GM12878 (cell line): ENCODE results near the gene CD244. TPM values are rescaled to one million over a fixed set of nuclear protein-coding genes. Genes with fewer than 3 reads are reported as not detected.
A peak's percentile ranks its signal among the peaks of the same experiment; 100 is the strongest.

ENCODE experiments used
- ASH2L ChIP-seq: fragments of 300-600, 200-600 bp; sonication (generic); IDR thresholded peaks from 2 replicates; pipeline ENCODE4 v1.6.1; 2017; ENCODE audit warnings: low read depth, mild to moderate bottlenecking, borderline replicate concordance
- CHD4 ChIP-seq: fragments of 200-600 bp; sonication (generic); IDR thresholded peaks from 2 replicates; pipeline ENCODE4 v1.6.1; 2016; ENCODE audit warnings: mild to moderate bottlenecking
- EGR1 ChIP-seq, 2 experiments: IDR thresholded peaks; 1 replicate in 1 of 2; 2 replicates in 1 of 2; pipeline ENCODE4 v1.6.1; 2011 to 2012; ENCODE audit warnings: low read depth in 2 of 2, low read length in 2 of 2, borderline replicate concordance in 1 of 2, mild to moderate bottlenecking in 1 of 2, moderate library complexity in 1 of 2
- FOXM1 ChIP-seq: IDR thresholded peaks from 2 replicates; pipeline ENCODE4 v1.6.1; 2012; ENCODE audit warnings: low read depth, mild to moderate bottlenecking, inconsistent platforms, low read length, moderate library complexity
- HDAC2 ChIP-seq: fragments of 200-600 bp; sonication (generic); IDR thresholded peaks from 2 replicates; pipeline ENCODE4 v1.6.1; 2017
- HDAC6 ChIP-seq: fragments of 200-600 bp; sonication (generic); IDR thresholded peaks from one replicate; pipeline ENCODE4 v1.8.0; 2017; ENCODE audit warnings: antibody characterized with exemption; ENCODE audit not compliant: unreplicated experiment
- LARP7 ChIP-seq: fragments of 450-650 bp; IDR thresholded peaks from 2 replicates; pipeline ENCODE4 v1.6.1; 2017; ENCODE audit warnings: mild to moderate bottlenecking
- MTA2 ChIP-seq: fragments of 450-650 bp; IDR thresholded peaks from 2 replicates; pipeline ENCODE4 v1.6.1; 2016; ENCODE audit warnings: low read depth, mild to moderate bottlenecking, moderate library complexity
- MYC ChIP-seq: IDR thresholded peaks from 2 replicates; pipeline ENCODE4 v1.6.1; 2011; ENCODE audit warnings: mild to moderate bottlenecking, low read length, moderate library complexity, inconsistent platforms; ENCODE audit not compliant: insufficient read depth, insufficient replicate concordance, insufficient read length, severe bottlenecking
- NFYA ChIP-seq: IDR thresholded peaks from 2 replicates; pipeline ENCODE4 v1.6.1; 2011; ENCODE audit warnings: low read depth, mild to moderate bottlenecking, low read length, improper control_type of control experiment, borderline replicate concordance
- POLR2A ChIP-seq: IDR thresholded peaks from 2 replicates; pipeline ENCODE4 v1.6.1; 2011; ENCODE audit warnings: low read depth, mild to moderate bottlenecking, low read length
- SIX5 ChIP-seq: IDR thresholded peaks from 2 replicates; pipeline ENCODE4 v1.6.1; 2011; ENCODE audit warnings: mild to moderate bottlenecking, low read depth, low read length, moderate library complexity; ENCODE audit not compliant: severe bottlenecking
- SMAD1 ChIP-seq: fragments of 450-650 bp; IDR thresholded peaks from 2 replicates; pipeline ENCODE4 v1.6.1; 2018; ENCODE audit warnings: mild to moderate bottlenecking, low read depth; ENCODE audit not compliant: partially characterized antibody
- SMAD5 ChIP-seq: IDR thresholded peaks from 2 replicates; pipeline ENCODE4 v1.6.1; 2016; ENCODE audit warnings: antibody characterized with exemption, low read depth
- SREBF1 ChIP-seq: IDR thresholded peaks from 2 replicates; pipeline ENCODE4 v1.6.1; 2012; ENCODE audit warnings: mild to moderate bottlenecking, low read length
- SREBF2 ChIP-seq: IDR thresholded peaks from 2 replicates; pipeline ENCODE4 v1.6.1; 2012; ENCODE audit warnings: mild to moderate bottlenecking, low read length
- TARDBP ChIP-seq: IDR thresholded peaks from 2 replicates; pipeline ENCODE4 v1.6.1; 2016; ENCODE audit warnings: borderline replicate concordance
- TBL1XR1 ChIP-seq: IDR thresholded peaks from 2 replicates; pipeline ENCODE4 v1.6.1; 2012; ENCODE audit warnings: low read depth, low read length, improper control_type of control experiment
- TCF3 ChIP-seq: IDR thresholded peaks from 2 replicates; pipeline ENCODE4 v1.6.1; 2012; ENCODE audit warnings: low read depth, mild to moderate bottlenecking, low read length, borderline replicate concordance; ENCODE audit not compliant: insufficient read depth
- WRNIP1 ChIP-seq: IDR thresholded peaks from 2 replicates; pipeline ENCODE4 v1.6.1; 2011; ENCODE audit warnings: low read depth, low read length, improper control_type of control experiment, borderline replicate concordance
- polyA plus RNA-seq, 11 experiments: library from polyadenylated mRNA; depleted of rRNA in 4 of 11; unstranded in 6 of 11; stranded (reverse) in 5 of 11; fragments of >200 nt; fragmentation: Nextera tagmentation in 4 of 11; fragmentation: Illumina TruSeq in 1 of 11; extraction: Ambion mirVana in 4 of 11; extraction: Trizol in 1 of 11; gene quantifications; 1 replicate in 1 of 11; 2 replicates in 10 of 11; pipeline versions ENCODE4 v1.2.1 to v1.2.3, GENCODE V29; 2011 to 2016; ENCODE audit warnings: inconsistent platforms in 2 of 11, missing spikeins in 2 of 11, low read depth in 1 of 11
- total RNA-seq, 4 experiments: library from RNA; depleted of rRNA in 3 of 4; stranded (reverse); fragments of >200 nt in 3 of 4; fragmentation: Illumina TruSeq in 1 of 4; extraction: Trizol in 1 of 4; gene quantifications; 2 replicates each; pipeline versions ENCODE4 v1.2.1 to v1.2.3, GENCODE V29; 2013 to 2021
- TF ChIP-seq, protein P1 (sequence below): IDR thresholded peaks from 2 replicates; pipeline ENCODE4 v1.6.1; 2012; ENCODE audit warnings: low read depth, low read length, improper control_type of control experiment
- TF ChIP-seq, protein P2 (sequence below): fragments of 450-650 bp; IDR thresholded peaks from 2 replicates; pipeline ENCODE4 v1.6.1; 2018; ENCODE audit warnings: borderline replicate concordance, mild to moderate bottlenecking; ENCODE audit not compliant: partially characterized antibody
- TF ChIP-seq, protein P3 (sequence below): fragments of 450-650 bp; IDR thresholded peaks from 2 replicates; pipeline ENCODE4 v1.6.1; 2017; ENCODE audit warnings: mild to moderate bottlenecking, moderate library complexity
- TF ChIP-seq, protein P4 (sequence below): IDR thresholded peaks from 2 replicates; pipeline ENCODE4 v1.6.1; 2012; ENCODE audit warnings: low read length, inconsistent platforms

The CD244 gene
- total and polyA plus RNA-seq, 10 of the 15 experiments (the other 5 are each of a cell fraction or from before 2014, with no cell fraction given), result 0.24 to 13.6 (median 0.73) TPM

DNA sequence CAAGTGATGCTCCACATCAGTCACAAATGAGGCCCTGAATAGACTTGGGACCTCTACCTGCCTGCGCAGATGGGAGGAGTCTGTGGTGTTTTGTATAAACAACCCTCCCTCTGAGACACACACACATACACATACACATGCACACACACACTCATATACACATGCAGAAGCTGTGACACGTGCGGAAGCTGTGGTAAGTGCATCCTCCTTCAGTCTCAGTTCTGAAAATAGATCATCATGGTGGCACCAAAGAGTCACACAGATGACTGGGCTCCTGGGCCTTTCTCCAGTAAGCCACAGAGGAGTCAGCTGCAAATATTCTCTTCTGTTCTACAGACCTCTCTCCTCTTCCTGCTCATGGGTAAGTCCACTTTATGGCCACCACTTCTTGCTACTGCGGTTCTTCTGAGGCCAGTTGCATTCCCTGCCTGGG, 66.7 kb downstream of the CD244 start, which contains the start of gene LY9 (continued):
- TF ChIP-seq SMAD1 (peak; percentile 70), MYC (peak; percentile 63), SREBF2 (no peak), FOXM1 (peak; percentile 70; the same call in 1 of the 2 replicates), ASH2L (no peak), SMAD5 (no peak), CHD4 (no peak), WRNIP1 (no peak), SREBF1 (no peak), TARDBP (peak; percentile 83), EGR1 (IDR thresholded peaks at IDR 0.05; ENCODE audit: borderline replicate concordance in 1 of 2, low read depth in 2 of 2, low read length in 2 of 2) (peak in 1 of 2 experiments; percentile 69; a peak in 1 of 3 replicates), POLR2A (peak; percentile 66), HDAC6 (no peak), MTA2 (peak; percentile 91), NFYA (no peak), TCF3 (peak; percentile 93), LARP7 (0 out of 2 replicates have a peak, but pooled peaks have one; percentile 44), TBL1XR1 (peak; percentile 99), HDAC2 (no peak), SIX5 (no peak)
- TF ChIP-seq, protein P1, sequence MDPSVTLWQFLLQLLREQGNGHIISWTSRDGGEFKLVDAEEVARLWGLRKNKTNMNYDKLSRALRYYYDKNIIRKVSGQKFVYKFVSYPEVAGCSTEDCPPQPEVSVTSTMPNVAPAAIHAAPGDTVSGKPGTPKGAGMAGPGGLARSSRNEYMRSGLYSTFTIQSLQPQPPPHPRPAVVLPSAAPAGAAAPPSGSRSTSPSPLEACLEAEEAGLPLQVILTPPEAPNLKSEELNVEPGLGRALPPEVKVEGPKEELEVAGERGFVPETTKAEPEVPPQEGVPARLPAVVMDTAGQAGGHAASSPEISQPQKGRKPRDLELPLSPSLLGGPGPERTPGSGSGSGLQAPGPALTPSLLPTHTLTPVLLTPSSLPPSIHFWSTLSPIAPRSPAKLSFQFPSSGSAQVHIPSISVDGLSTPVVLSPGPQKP, result peak; percentile 64
- TF ChIP-seq, protein P2, sequence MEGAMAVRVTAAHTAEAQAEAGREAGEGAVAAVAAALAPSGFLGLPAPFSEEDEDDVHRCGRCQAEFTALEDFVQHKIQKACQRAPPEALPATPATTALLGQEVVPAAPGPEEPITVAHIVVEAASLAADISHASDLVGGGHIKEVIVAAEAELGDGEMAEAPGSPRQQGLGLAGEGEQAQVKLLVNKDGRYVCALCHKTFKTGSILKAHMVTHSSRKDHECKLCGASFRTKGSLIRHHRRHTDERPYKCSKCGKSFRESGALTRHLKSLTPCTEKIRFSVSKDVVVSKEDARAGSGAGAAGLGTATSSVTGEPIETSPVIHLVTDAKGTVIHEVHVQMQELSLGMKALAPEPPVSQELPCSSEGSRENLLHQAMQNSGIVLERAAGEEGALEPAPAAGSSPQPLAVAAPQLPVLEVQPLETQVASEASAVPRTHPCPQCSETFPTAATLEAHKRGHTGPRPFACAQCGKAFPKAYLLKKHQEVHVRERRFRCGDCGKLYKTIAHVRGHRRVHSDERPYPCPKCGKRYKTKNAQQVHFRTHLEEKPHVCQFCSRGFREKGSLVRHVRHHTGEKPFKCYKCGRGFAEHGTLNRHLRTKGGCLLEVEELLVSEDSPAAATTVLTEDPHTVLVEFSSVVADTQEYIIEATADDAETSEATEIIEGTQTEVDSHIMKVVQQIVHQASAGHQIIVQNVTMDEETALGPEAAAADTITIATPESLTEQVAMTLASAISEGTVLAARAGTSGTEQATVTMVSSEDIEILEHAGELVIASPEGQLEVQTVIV, result no peak
- TF ChIP-seq, protein P3, sequence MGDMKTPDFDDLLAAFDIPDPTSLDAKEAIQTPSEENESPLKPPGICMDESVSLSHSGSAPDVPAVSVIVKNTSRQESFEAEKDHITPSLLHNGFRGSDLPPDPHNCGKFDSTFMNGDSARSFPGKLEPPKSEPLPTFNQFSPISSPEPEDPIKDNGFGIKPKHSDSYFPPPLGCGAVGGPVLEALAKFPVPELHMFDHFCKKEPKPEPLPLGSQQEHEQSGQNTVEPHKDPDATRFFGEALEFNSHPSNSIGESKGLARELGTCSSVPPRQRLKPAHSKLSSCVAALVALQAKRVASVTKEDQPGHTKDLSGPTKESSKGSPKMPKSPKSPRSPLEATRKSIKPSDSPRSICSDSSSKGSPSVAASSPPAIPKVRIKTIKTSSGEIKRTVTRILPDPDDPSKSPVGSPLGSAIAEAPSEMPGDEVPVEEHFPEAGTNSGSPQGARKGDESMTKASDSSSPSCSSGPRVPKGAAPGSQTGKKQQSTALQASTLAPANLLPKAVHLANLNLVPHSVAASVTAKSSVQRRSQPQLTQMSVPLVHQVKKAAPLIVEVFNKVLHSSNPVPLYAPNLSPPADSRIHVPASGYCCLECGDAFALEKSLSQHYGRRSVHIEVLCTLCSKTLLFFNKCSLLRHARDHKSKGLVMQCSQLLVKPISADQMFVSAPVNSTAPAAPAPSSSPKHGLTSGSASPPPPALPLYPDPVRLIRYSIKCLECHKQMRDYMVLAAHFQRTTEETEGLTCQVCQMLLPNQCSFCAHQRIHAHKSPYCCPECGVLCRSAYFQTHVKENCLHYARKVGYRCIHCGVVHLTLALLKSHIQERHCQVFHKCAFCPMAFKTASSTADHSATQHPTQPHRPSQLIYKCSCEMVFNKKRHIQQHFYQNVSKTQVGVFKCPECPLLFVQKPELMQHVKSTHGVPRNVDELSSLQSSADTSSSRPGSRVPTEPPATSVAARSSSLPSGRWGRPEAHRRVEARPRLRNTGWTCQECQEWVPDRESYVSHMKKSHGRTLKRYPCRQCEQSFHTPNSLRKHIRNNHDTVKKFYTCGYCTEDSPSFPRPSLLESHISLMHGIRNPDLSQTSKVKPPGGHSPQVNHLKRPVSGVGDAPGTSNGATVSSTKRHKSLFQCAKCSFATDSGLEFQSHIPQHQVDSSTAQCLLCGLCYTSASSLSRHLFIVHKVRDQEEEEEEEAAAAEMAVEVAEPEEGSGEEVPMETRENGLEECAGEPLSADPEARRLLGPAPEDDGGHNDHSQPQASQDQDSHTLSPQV, result 0 out of 2 replicates have a peak, but pooled peaks have one; percentile 59
- TF ChIP-seq, protein P4, sequence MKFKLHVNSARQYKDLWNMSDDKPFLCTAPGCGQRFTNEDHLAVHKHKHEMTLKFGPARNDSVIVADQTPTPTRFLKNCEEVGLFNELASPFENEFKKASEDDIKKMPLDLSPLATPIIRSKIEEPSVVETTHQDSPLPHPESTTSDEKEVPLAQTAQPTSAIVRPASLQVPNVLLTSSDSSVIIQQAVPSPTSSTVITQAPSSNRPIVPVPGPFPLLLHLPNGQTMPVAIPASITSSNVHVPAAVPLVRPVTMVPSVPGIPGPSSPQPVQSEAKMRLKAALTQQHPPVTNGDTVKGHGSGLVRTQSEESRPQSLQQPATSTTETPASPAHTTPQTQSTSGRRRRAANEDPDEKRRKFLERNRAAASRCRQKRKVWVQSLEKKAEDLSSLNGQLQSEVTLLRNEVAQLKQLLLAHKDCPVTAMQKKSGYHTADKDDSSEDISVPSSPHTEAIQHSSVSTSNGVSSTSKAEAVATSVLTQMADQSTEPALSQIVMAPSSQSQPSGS, result peak; percentile 94
